ENCODE data around the gene EPB41L2.
"Not testable (repeated sequence)": the region's sequence is repeated elsewhere in the genome, so short reads cannot be mapped to it uniquely, and the experiment has no call there.

Gene EPB41L2

DNA sequence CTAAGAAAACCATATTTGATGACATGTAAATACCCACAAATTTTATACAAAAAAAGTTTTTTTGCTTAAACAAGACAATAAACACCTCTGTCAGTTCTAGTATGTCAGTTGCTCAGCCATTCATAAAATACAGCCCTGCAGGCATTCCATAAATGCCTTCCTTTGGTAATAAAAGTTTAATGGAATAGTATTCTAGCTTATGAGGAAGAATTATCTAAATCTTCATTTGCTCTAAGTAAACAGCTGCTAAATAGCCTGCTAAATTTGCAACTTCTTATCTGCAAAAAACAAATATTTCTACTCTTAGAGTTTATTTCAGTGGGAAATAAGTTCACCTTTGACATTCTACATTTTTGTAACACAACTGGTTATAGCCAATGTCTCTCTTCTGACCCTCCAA lies 127.1 kb downstream of the EPB41L2 start:
- no peak for DNase-seq

DNA sequence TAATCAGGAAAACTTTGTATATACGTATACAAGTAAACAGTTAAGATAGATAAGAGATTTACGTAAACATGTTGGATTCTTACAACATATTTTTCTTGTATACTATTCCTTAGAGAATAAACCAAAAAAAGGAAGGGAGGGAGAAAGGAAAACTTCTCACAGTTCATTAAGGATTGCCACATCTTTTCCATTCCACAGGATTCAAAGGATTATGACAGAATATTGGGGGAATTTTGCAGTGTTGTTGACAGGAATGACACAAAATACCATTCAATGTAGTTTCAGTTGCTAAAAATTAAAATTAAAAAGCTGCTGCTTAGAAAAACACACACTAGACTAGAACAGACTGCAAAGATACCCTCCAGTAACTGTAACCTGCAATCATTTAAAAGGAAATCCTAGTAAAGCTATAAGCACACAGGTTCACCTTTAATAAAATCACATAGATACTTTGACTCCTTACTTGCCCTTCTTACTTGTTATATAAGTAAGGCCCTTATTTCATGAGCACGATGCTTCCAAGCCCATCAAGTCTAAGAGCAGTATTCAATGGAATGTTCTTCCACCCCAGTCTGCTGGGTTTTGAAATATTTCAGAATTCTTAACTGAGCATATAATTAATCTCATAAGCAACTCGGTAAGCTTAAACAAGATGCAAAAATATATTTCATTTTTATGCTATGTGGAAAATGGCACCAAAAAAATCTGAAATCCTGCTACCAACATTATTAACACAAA lies 128.0 kb downstream of the EPB41L2 start:
- no peak for DNase-seq

DNA sequence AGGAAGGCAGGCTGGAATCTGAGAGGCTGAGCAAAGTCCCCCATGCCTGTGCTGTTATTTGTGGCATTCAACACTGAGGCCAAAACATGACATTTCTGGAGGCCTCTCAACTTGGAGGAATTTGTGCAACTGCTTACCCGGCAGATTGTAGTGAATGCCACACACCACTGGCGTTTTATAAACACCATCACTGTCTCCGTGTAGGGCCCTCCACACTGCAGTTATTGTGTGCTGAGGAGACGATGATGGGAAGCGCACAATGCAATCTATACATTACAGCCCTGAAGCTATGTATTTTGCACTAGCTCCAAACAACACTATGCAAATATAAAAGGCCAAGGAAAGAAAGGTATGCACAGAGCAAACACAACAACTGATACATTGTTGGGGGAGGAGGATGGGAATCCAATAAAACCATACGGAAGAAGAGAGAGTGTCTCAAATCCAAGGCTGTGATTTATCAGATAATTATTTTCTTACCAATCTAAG lies 129.3 kb downstream of the EPB41L2 start:
- DNase-seq = no peak

DNA sequence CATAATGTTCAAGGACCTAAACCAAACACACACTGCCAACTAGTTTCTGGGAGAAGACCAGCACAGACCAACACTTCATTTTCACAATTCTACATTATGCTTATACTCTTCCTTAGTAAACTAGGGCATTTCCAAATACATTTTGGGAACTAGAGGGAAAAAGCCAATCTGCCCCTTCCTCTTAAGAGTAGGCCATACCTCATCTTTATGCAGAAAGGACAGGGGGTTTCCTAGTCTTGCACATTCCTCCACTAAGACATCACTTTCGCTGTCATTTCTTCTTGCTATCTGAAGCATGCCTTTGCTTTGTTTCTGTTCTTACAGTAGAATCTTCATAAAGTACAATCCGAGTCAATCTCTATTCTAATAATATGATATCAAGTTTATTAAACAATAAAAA lies 130.1 kb downstream of the EPB41L2 start:
- no peak for DNase-seq

DNA sequence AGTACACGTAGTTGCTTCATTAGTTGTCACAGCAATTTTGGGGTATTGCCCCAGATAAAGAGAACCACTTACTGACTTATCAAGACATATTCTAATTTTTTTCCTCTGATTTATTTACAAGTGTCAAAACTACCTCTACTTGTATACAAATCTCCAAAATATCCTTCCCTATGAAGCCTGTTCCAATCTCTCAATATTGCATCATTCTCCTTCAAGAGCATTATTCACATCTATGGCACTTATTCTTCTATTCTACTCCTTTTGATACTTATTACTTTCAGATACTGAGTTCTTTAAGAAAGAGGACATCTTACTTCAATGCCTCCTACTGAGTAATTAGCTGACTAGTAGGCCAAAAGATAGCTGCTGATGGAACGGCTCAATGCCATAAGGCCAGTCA lies 130.6 kb downstream of the EPB41L2 start:
- no peak for DNase-seq

DNA sequence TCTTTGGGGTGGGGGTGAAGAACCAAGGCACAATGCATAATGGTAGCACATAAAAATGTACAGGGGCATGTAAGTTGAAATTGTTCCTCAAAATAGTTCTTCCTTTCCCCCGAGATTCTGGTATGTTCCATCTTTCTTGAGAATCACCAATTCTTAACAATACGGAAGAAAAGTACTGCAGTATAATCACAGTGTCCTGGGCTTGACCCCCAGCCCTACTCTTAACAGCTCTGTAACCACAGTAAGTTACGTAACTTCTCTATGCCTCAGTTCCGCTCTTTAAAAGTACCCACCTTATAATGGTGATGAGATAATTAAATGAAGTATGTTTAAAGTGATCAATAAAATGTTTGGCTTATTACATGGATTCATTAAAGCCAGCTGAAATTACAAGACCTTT lies 131.4 kb downstream of the EPB41L2 start:
- no peak for DNase-seq

DNA sequence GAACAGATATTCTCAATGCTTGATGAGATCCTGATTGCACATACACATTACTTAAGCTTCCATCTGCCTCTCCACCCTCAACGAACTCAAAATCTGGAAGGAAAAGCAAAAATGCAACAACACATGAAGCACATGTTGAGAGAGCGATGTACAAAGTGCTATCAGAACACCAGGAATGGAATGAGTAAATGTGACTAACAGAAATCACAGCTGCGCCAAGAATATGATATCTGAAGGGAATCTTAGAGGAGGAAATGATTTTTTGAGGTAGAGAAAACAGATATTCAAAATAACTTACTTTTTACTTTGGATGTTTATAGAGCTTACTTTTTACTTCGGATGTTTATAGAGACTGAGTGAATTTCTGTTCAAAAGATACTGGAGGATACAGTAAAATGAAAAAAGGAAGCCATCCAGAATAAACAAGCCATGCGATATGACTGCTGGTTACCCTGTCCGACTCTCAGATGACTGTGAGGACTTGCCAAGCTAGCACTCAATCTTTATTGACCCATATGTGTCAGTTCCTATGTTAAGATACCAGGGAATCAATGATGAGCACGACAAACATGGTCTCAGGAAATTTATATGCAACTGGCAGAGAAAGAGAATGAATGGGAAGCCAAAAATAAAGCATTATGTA lies 133.9 kb downstream of the EPB41L2 start:
- no peak for DNase-seq

DNA sequence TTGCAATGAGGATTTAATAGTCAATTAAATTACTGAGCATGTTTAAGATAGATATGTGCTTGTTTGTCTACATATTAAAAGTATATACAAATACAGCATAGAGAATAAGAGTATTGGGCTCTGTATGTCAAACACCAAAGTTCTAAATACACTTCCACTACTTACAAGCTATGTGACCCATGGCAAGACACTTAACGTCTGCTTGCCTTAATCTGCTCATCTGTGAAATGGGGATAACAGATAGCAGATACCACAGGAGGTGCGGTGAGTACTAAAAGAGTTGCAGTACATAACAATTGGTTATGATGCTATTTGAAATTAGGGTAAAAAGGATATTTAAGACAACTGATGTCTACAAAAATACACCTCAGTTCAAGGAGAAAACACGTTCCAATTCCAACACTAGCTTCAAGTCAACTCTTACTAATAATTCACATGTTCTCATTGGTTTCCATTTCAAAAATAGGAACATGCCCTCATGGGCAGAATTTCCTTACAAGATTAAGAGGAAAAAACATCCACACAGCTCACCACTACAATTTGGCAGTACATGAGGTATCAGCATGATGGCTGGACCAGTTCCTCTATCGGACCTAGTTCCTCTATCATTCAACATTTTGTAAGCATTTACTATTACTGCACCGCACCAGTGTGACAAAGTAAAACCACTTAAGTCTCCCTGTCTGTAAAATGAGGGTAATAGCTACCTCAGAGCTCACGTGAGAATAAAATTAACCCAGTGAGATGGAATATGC lies 134.7 kb downstream of the EPB41L2 start:
- DNase-seq = no peak

DNA sequence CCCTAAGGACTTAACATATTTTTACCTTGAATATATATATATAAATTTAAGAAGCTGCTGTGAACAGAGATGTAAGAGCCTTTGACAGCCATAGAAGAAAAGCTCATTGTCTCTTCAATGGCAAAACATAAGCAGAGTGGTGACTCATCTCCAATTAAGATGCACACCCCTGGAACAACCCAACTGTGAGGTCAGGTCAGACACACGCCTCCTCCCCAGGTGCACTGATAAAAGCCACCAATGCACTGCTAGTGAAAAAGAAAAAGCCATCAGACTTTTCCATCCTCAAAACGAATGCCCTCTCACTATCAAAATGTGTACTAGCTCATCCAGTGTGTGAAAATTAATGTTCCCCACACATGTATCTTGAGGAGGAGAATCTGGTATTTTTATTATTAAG lies 135.7 kb downstream of the EPB41L2 start:
- no peak for DNase-seq

DNA sequence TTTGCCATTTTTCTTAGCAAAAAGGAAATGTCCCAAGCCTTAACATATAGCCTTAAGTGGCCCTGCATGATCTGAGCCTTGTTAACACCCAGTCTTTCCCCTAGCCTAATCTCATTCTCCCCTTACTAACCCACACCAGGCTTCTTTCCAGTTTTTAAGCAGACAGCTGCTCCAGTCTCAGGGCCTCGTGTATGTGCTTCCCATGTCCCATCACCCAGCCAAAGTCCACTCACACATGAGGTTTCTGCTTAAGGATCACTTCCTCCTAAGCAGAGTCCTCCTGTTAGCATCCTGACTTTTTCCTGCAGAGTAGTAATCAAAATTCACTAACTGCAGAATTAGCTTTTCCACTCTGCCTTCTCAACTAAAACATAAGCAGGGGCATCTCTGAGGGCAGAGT lies 139.7 kb downstream of the EPB41L2 start:
- DNase-seq = no peak

DNA sequence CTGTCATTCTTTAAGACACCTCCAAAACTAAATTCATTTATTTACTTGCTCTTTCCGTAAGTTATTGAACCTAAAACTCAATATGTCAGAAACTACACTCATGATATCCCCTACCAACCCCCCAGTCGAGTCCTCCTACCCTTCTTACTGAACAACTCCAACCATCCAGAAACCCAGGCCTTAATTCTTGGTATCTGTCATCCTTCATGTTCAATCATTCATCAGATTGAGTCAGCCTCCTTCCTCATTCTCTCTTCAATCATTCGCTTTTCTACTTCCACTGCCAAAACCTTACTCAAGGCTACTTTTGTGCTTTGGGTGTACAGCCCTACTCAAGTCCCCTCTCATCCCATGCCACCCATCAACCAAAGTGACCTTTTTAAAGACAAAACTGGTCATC lies 140.1 kb downstream of the EPB41L2 start:
- no peak for DNase-seq

DNA sequence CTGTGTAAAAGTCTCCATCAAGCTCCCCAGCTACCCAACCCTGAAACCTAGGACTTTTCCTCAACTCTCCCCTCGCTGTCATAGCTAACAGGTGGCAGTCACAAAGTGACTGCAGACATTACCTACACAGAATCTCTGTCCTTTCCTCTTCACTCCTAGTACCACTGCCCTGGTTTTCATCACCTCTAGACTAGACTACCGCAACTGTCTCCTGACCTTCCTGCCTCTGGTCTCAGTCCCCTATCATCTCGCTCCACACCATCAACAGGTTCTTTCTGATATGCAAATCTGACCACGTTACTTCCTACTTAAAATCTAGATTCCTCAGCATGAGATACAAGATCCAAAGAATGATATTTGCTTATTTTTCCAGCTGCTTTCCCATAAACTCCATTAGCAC lies 142.1 kb downstream of the EPB41L2 start:
- DNase-seq = no peak

DNA sequence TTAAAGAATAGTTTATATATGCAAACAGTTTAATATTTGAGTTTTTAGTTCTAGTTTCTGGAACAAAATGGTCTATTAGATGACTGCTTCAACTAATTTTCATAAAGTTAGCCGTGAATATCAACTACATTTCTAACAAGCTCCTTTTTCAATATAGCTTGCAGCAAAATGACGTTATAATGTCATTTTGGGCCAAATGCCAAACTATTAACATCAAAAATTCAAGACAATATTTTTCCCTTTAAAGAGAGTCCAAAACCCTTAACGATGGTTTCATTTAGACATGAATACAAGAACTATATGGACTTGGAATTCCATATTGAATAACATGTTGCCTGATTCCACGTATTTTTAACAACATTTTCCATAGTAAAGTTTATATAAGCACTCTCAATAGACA lies 144.9 kb downstream of the EPB41L2 start:
- DNase-seq = no peak

DNA sequence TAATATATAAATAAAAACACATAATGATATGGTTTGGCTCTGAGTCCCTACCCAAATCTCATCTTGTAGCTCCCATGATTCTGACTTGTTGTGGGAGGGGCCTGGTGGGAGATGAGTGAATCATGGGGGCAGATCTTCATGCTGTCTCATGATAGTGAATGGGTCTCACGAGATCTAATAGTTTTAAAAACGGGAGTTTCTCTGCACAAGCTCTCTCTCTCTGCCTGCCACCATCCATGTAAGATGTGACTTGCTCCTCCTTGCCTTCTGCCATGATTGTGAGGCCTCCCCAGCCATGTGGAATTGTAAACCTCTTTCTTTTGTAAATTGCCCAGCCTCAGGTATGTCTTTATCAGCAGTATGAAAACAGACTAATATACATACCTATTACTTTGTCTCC lies 147.4 kb downstream of the EPB41L2 start:
- DNase-seq = not testable (repeated sequence)

DNA sequence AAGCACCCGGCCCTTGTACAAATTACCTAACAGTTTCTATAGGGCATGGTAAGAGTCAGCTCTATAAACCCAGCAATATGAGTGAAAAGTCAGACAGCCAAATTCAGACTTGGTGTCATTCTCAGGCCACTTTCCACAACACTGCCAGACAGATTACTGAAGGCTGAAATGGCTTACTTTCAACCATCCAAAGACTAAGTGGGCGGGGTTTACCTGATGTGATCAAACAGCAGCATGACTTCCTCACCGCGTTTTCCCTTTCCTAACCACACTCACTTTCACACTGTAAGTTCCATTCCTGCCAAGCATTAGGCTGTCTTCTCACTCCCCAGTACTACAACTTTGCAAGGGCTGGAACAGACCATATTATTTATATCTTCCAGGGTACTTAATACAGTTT lies 149.9 kb downstream of the EPB41L2 start:
- no peak for DNase-seq

DNA sequence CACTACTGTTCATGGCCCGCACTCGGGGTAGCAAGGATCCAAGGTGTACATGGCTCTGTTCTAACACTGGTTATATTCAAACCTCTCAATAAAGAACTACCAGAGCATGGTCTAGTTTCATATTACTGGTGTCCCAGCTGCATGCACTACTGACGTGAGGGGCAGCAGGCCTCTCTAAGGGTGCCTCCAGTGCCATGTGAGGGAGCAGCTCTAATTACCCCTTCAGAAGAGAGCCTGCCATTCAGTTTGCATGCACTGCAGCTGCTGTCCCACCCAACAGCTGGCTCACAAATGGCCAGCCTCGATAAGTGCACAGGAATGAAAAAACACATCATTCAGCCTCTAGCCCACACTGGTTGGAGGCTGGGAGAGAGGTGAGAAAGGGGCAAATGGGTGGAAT lies 150.6 kb downstream of the EPB41L2 start:
- no peak for DNase-seq

DNA sequence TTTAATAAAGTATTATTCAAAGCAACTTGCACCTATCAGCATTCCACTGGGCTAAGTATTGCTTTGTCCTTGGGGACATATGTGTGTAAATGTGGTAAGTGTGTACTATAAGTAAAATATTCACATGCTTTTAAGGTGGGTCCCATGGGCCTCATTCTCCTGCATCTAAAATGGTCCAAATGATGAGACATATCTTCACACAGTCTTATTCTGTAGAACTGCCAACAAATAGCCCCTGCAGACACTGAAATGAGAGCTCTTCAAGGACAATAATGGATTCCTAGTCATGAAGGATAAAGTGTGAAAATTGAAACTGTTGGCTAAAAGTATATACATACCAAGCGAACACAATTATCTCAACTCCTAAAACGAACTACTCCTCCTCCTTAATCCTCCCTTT lies 154.1 kb downstream of the EPB41L2 start:
- no peak for DNase-seq

DNA sequence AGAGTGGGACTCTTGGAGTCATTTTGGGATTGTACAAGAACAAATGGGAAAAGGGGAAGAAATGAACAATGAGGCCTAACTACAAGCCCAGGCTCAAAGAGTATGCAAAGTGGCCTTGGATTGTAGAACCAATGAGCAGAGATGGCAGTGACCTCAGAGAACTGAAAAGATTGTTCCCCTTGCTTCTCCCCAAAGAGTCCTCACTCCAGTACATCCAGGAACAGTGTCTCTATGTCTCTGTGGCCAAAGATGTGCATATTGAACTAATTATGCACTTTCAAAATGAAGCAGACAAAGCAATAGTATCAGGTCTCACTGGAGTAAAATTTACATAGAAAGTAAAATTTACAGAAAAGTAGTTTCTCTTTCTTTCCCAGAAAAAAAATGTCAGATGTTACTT lies 154.9 kb downstream of the EPB41L2 start:
- no peak for DNase-seq

DNA sequence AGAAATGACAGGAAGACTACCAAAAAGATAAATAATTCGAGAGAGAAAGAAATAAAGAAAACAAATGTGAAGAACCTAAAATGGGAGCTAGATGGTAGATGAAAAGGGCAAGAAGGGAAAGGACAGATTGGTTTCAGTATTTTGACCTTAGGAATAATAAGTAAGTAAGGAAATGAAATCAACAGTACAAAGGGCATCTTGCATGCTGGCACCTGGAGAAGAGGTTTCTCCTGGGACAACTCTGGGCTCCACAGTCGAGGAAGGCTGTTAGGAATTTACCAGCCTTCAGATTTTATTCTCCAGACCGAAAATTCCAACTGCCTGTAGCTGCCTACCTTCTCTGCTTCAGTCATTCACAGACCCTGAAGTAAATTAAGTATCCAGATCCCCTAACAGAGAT lies 155.4 kb downstream of the EPB41L2 start:
- no peak for DNase-seq

DNA sequence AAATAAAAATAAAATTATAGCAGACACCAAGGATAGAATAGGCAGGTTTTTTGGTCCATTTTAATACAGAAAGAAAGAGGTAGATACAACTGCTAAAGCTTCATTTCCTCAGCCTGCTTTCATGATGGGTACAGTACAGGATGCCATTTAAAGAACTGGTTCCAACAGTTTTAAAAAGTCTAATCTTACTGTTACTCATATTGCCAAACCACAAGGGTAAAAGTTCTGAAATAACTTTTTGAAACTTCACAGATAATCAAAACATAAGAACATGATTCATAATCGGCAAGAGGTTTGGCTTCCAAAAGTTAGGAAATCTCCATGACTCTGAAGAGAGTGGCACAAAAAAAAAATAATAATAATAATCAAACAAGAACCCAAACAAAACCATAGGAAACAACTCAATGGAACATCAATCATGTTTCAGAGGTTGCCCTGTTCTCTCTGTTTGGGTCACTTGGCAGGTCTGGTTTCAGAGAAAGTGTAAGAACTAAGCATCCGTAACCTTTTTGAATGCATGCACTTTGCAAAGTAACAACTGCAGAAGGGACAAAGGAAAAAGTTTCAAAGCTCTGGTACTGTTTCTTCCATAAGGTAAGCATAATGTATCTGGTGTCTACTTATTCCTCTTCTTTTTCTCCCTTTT lies 156.2 kb downstream of the EPB41L2 start:
- no peak for DNase-seq

DNA sequence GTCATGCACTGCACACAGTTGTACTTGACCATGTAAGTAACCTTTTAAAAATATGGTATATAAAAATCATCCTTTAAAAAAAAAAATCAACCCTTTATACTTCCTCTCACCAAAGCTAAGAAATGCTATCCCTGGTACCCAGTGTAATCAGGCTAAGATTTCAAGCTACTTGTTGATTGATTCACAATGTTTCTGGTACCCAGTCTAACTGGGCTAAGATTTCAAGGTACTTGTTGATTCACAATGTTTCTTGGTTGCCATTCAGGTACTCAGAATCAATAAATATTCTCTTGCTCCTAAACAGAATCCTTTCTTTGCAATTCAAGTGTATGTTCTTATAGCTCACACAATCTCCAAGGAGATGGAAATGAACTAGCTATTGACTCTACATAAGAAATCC lies 159.4 kb downstream of the EPB41L2 start:
- DNase-seq = no peak

DNA sequence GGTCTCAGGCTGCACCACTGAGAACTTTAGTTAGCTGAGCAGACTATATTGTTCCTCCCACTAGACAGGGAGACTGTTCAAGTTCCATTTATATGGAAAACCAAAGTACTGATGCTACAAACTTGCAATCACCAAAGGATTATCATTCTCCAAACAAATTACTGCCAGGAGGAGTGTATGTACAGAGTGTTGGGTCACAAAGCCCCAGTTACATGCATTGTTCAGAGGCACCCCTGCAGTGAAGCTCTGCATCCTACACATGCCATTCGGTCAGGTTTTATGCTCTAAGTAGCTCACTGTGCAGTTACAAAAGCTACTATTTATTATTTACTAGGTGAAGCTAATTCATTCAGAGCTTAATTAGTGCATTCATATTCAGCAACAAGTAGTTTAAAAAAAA lies 160.0 kb downstream of the EPB41L2 start:
- no peak for DNase-seq

DNA sequence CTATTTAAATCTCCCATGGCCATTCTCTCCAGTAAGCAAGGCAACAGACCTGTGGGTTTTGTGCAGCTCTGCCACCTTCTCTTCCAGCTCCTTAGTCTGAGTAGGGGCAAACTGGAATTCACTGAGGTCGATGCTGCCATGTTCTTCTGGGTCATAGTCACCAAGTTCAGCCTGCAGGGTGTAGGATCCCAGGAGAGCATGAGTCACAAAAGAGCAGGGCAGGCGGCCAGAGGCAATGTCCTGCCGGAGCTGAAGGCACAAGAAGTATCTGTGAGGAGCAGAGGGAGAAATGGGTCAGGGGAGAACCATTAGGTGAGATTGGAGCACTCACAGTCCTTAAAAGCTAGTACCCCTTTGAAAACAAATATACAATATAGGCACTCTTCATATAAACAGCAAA lies 162.1 kb downstream of the EPB41L2 start:
- DNase-seq = no peak

DNA sequence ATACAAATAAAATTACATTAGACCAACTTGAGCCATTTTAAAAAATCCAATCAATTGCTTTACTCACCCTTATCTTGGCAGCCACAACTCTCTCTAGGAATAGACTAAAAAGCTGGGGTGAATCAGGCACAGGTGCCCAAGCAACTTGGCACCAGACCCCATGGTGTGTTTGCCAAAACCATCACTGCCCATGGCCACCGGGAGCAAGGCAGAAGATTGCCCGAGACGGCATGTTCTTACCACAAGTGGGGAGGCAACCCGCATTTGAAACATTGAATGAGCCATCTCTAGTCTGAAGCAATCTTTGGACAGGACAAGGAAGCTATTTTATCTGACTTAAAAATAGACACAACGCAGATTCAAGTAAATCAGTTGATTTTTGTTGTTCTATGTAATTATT lies 166.8 kb downstream of the EPB41L2 start:
- DNase-seq = no peak
